PFSK-1 (cell line): ENCODE results near the gene ZNF319.

ENCODE experiments used
- FOXP2 ChIP-seq: optimal IDR thresholded peaks from 2 replicates; pipeline ENCODE3; 2011; ENCODE audit warnings: borderline replicate concordance, control low read depth, inconsistent platforms; ENCODE audit not compliant: insufficient read depth; ENCODE audit errors: extremely low read length, extremely low read depth
- POLR2AphosphoS5 ChIP-seq: IDR thresholded peaks from 2 replicates; pipeline ENCODE4 v1.6.1; 2012; ENCODE audit warnings: low read depth, mild to moderate bottlenecking, control low read depth, low read length, moderate library complexity
- SIN3A ChIP-seq: IDR thresholded peaks from 2 replicates; pipeline ENCODE4 v1.6.1; 2012; ENCODE audit warnings: mild to moderate bottlenecking, low read length, moderate library complexity, borderline replicate concordance; ENCODE audit not compliant: insufficient read depth
- TAF1 ChIP-seq: IDR thresholded peaks from 2 replicates; pipeline ENCODE4 v1.6.1; 2012; ENCODE audit warnings: low read length, control low read depth, borderline replicate concordance; ENCODE audit not compliant: insufficient read depth
- TF ChIP-seq, protein P1 (sequence below), 2 experiments: IDR thresholded peaks; 2 replicates each; pipeline versions ENCODE4 v1.6.1 to v1.8.0; 2011 to 2012; ENCODE audit warnings: low read depth in 2 of 2, low read length in 2 of 2, control low read depth in 1 of 2, inconsistent platforms in 1 of 2, mild to moderate bottlenecking in 1 of 2, moderate library complexity in 1 of 2; ENCODE audit not compliant: insufficient read depth in 1 of 2

The ZNF319 gene

DNA sequence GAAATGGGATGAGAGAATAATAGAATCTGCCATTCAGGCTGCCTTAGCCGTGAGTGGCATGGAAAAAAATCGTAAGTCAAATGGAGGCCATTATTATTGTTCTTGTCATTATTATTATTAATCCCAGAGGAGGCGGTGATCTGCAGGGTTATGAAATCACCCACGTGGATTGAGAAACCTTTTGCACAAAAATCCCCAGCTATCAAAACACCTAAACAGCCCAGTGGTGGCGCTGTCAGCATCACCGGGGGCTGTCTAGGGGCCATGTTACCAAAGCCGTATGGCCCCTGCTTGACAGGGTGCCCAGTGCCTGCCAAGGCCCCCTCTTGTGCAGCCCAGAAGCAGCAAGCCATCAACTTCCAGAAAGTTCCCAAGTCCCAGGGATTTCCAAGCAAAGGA, 54.7 kb downstream of the ZNF319 start:
- no peak for TF ChIP-seq FOXP2
- TF ChIP-seq POLR2AphosphoS5, result no peak
- no peak for TF ChIP-seq TAF1
- no peak for TF ChIP-seq SIN3A
- TF ChIP-seq, protein P1, sequence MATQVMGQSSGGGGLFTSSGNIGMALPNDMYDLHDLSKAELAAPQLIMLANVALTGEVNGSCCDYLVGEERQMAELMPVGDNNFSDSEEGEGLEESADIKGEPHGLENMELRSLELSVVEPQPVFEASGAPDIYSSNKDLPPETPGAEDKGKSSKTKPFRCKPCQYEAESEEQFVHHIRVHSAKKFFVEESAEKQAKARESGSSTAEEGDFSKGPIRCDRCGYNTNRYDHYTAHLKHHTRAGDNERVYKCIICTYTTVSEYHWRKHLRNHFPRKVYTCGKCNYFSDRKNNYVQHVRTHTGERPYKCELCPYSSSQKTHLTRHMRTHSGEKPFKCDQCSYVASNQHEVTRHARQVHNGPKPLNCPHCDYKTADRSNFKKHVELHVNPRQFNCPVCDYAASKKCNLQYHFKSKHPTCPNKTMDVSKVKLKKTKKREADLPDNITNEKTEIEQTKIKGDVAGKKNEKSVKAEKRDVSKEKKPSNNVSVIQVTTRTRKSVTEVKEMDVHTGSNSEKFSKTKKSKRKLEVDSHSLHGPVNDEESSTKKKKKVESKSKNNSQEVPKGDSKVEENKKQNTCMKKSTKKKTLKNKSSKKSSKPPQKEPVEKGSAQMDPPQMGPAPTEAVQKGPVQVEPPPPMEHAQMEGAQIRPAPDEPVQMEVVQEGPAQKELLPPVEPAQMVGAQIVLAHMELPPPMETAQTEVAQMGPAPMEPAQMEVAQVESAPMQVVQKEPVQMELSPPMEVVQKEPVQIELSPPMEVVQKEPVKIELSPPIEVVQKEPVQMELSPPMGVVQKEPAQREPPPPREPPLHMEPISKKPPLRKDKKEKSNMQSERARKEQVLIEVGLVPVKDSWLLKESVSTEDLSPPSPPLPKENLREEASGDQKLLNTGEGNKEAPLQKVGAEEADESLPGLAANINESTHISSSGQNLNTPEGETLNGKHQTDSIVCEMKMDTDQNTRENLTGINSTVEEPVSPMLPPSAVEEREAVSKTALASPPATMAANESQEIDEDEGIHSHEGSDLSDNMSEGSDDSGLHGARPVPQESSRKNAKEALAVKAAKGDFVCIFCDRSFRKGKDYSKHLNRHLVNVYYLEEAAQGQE (IDR thresholded peaks at IDR 0.05; ENCODE audit: insufficient read depth in 1 of 2, low read depth in 2 of 2, low read length in 2 of 2), result no peak

DNA sequence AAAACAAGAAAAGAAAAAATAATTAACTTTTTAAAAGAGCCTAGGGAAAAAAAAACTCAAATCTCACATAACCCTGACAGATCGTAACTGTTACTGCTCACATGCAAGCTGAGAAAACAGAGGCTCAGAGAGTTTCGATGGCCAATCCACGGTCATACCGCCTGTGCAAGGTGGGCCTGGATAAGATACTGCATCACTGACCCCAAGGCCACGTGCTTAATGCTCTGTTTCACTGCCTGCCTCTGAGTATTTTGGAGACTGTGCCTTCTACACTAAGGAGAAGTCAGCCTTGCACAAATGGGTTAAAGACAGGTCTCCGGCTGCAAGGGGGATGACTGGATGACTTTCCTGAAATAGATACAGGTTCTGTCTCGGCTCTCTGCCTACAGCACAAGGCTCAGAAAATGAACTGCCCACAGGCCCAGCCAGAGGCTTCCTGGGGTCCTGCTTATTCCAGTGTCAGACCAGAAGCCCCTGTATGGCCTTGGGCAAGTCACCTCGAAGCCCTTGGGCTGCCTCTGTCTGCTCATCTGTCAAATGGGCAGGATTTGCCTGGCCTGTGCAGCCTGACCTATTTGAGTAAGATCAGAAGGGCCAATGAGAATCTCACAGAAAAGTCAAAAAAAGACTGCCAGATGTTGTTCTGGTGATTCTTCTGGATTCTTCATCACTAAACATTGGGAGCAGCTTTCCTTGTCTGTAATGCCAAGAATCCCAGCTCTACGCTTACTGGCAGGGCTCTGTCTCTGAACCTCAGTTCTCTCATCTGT, 55.3 kb downstream of the ZNF319 start:
- TF ChIP-seq, protein P1 (IDR thresholded peaks at IDR 0.05; ENCODE audit: insufficient read depth in 1 of 2, low read depth in 2 of 2, low read length in 2 of 2), result no peak
- TF ChIP-seq TAF1, result no peak
- TF ChIP-seq POLR2AphosphoS5, result no peak
- TF ChIP-seq FOXP2, result no peak
- TF ChIP-seq SIN3A, result no peak
